CD4-positive, alpha-beta T cell treated with Interleukin-15 for 1 hour (primary cell): ENCODE measurements around the gene SRGAP3.
A peak's percentile ranks its signal among the peaks of the same experiment; 100 is the strongest.

Source experiments
- DNase-seq: peaks from one replicate; pipeline ENCODE4 v3.0.0-alpha.2; 2020

Gene SRGAP3

GRCh38 chr3:9007928-9008327 is 241.5 kb downstream of the SRGAP3 start:
- no peak for DNase-seq

GRCh38 chr3:9007213-9007612 is 242.2 kb downstream of the SRGAP3 start:
- DNase-seq, result no peak

- DNase-seq, result no peak
Measured at GRCh38 chr3:9000041-9000440, 249.4 kb downstream of the SRGAP3 start.

GRCh38 chr3:8997151-8997550 is 252.3 kb downstream of the SRGAP3 start:
- DNase-seq, result no peak

- DNase-seq, result no peak
Measured at GRCh38 chr3:8996681-8997121, 252.7 kb downstream of the SRGAP3 start.

- DNase-seq, result no peak
Measured at GRCh38 chr3:8996216-8996615, 253.2 kb downstream of the SRGAP3 start.

GRCh38 chr3:8994226-8994625 is 255.2 kb downstream of the SRGAP3 start:
- no peak for DNase-seq

GRCh38 chr3:8993331-8993730 is 256.1 kb downstream of the SRGAP3 start:
- no peak for DNase-seq

GRCh38 chr3:8992854-8993253 is 256.6 kb downstream of the SRGAP3 start:
- no peak for DNase-seq

- no peak for DNase-seq
Measured at GRCh38 chr3:8992199-8992598, 257.2 kb downstream of the SRGAP3 start.

GRCh38 chr3:8990266-8991215 is 258.9 kb downstream of the SRGAP3 start:
- DNase-seq, result no peak

- DNase-seq, result no peak
Measured at GRCh38 chr3:8988791-8989558, 260.5 kb downstream of the SRGAP3 start.

- DNase-seq, result no peak
Measured at GRCh38 chr3:8988384-8988655, 261.1 kb downstream of the SRGAP3 start.

- peak; percentile 36 for DNase-seq
Measured at GRCh38 chr3:8987645-8988383, 261.6 kb downstream of the SRGAP3 start.

GRCh38 chr3:8987226-8987625 is 262.2 kb downstream of the SRGAP3 start:
- no peak for DNase-seq

- DNase-seq, result no peak
Measured at GRCh38 chr3:8986741-8987140, 262.7 kb downstream of the SRGAP3 start.

- no peak for DNase-seq
Measured at GRCh38 chr3:8985876-8986275, 263.6 kb downstream of the SRGAP3 start.

- no peak for DNase-seq
Measured at GRCh38 chr3:8985411-8985831, 264.0 kb downstream of the SRGAP3 start.

- DNase-seq, result no peak
Measured at GRCh38 chr3:8984526-8984925, 264.9 kb downstream of the SRGAP3 start.

GRCh38 chr3:8984081-8984480 is 265.4 kb downstream of the SRGAP3 start:
- DNase-seq, result no peak

- no peak for DNase-seq
Measured at GRCh38 chr3:8983591-8983990, 265.9 kb downstream of the SRGAP3 start.

- no peak for DNase-seq
Measured at GRCh38 chr3:8983026-8983425, 266.4 kb downstream of the SRGAP3 start.

- no peak for DNase-seq
Measured at GRCh38 chr3:8982509-8982908, 266.9 kb downstream of the SRGAP3 start.
